H54 (cell line): ENCODE data around the gene NKX2-1.

Source experiments
- DNase-seq: peaks from one replicate; pipeline ENCODE4 v3.0.0; 2011; ENCODE audit warnings: low spot score, mixed read lengths; ENCODE audit not compliant: insufficient read length
- FAIRE-seq: peaks from 3 replicates; lab custom pipeline; 2011; peaks lifted over from hg19 to GRCh38; lab: Jason Lieb, UNC
- POLR2A ChIP-seq: IDR thresholded peaks from 2 replicates; pipeline ENCODE4 v1.6.1; 2011; ENCODE audit warnings: low read depth, mild to moderate bottlenecking, low read length

The NKX2-1 gene

GRCh38 chr14:36474593-36474992, 45.4 kb downstream of the NKX2-1 start:
- DNase-seq: no peak
- TF ChIP-seq POLR2A: no peak
- FAIRE-seq: no peak

- FAIRE-seq (no peak), DNase-seq (no peak)
- TF ChIP-seq POLR2A: no peak
Observed at GRCh38 chr14:36471431-36471830, 48.6 kb downstream of the NKX2-1 start.

GRCh38 chr14:36467332-36467731, 52.7 kb downstream of the NKX2-1 start:
- FAIRE-seq (no peak), DNase-seq (no peak)
- TF ChIP-seq POLR2A: no peak
